Measurements from ENCODE around the gene ASAP3.

GRCh38 chr1:23514111-23514679 lies 30.2 kb upstream of the ASAP3 start:
- TF ChIP-seq CTCF (IDR thresholded peaks at IDR 0.05; ENCODE audit: low read depth, low read length) (no peak), EZH2phosphoT487 (IDR thresholded peaks at IDR 0.05; ENCODE audit: low read depth) (no peak)
